Measurements from ENCODE around the gene PDE9A.
A peak's percentile ranks its signal among the peaks of the same experiment; 100 is the strongest.
"Not testable (repeated sequence)": the region's sequence is repeated elsewhere in the genome, so short reads cannot be mapped to it uniquely, and the experiment has no call there.

The PDE9A gene

DNA sequence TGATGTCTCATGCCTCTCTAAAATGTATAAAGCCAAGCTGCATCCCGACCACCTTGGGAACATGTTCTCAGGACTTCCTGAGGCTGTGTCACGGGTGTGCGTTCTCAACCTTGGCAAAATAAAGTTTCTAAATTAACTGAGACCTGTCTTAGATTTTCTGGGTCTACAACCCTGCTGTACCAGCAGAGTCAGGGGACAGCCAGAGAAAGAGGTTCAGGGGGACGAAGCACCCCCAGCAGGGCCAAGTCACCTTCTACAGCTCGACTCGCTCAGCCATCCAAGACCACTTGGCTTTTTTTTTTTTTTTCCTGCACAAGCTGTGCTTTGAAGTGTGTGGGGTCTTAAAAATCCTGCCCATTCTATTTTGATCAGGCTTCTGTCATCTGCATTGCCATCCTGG, 28.5 kb upstream of the PDE9A start:
- DNase-seq, result no peak

- no peak for DNase-seq
Observed at GRCh38 chr21:42626171-42626570, 27.2 kb upstream of the PDE9A start.

GRCh38 chr21:42627527-42628289, 25.7 kb upstream of the PDE9A start:
- DNase-seq, result no peak

DNA sequence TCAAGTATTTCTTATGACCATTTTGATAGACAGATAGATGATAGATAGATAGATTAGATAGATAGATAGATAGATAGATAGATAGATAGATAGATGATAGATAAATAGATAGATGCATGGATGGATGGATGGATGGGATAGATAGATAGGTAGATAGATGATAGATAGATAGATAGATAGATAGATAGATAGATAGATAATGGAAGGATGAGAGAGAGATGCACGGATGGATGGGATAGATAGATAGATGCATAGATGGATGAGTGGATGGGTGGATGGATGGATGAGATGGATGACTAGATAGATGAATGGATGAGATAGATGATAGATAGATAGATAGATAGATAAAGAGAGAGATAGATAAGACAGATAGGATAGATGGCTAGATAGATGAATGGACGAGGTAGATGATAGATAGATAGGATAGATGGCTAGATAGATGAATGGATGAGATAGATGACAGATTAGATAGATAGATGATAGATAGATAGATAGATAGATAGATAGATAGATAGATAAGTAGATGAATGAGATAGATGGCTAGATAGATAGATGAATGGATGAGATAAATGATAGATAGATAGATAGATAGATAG, 24.9 kb upstream of the PDE9A start:
- DNase-seq, result not testable (repeated sequence)

DNA sequence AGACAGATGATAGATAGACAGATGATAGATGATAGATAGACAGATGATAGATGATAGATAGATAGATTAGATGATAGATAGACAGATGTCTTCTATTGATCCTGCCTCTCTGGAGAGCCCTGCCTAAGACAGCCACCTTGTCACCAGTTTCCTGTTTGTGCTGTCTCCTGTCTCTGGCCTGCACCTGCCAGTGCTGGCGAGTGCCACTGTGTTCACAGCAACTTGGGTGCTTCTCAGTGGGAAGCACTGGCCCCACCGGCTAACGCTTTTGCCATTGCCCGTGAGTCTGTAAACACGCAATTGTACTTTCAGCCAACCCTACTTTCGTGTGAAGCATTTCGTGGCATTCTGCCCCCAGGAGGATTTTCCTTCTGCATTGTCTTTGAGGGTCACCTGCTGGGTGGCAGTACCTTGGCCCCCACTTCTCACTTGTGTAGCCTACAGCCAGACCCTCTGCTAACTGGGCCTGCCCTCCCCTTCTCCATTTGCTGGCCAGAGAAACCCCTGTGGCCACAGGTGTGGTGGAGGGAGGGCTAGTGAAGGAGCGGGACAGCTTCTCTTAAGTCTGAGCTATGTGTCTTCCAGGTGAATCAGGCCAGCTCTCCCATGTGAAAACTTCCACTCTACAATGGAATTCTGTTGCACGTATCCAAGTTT, 23.4 kb upstream of the PDE9A start:
- DNase-seq, result no peak

GRCh38 chr21:42630626-42631025, 22.8 kb upstream of the PDE9A start:
- DNase-seq, result no peak

DNA sequence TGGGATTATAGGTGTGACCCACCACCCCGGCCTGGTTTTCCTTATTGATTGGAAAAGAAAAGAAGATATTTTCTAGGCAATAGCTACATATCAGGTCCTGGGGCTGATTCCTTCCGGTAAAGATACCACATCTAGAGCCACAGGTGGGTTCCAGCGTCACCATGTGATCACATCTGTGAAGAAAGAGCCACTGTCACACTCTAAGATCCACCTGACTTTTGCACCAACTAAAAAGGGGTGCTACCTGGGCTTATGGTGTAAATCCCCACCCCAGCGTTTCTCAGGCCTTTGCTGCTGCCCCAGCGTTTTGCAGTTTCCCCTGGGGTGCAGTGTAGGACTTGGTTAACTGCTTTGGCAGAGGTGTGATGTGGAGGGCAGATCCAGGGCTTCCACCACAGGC, 22.3 kb upstream of the PDE9A start:
- no peak for DNase-seq

- DNase-seq, result no peak
Observed at GRCh38 chr21:42632336-42632751, 21.1 kb upstream of the PDE9A start.

DNA sequence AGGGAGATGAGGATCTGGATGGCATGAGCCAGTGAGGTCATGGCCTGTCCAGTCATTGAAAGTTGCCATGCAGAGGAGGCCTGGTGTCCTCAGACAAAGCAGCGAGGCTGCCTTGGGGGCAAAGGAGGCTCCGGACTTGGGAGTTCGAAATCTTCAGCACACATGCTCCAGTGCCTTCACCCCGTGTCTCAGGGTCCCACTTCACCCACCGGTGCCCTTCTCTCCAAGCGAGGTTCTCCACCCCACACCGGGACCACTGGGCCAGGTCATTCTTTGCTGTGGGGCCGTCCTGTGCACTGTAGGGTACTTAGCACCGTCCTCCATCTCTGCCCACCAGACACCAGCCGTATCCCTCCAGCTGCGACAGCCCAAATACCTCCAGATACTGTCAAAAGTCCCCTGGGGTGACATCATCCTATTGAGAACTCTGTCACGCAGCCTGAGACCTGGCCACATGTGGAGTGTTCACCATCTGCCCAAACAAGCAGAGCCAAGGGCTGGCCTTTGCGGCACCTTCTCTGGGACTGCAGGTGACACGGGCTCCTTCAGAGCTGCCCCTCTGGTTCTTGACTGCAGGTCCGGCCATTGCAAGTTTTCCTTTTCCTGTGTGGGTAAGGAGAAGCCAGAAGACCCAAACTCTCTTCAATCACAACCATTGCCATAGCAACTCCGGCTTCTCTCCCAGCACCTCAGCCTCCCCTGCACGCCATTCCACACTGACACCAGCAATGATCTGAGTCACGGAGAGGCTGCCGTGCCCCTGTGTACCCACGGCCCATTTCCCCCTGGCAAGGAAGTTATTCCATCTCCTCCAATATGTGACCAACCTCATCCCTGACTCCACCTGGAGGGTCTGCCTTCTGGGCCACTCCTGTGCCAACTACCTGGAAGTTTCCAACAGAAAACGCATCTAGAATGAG, 20.4 kb upstream of the PDE9A start:
- DNase-seq, result no peak

- no peak for DNase-seq
Observed at GRCh38 chr21:42633858-42634257, 19.6 kb upstream of the PDE9A start.

DNA sequence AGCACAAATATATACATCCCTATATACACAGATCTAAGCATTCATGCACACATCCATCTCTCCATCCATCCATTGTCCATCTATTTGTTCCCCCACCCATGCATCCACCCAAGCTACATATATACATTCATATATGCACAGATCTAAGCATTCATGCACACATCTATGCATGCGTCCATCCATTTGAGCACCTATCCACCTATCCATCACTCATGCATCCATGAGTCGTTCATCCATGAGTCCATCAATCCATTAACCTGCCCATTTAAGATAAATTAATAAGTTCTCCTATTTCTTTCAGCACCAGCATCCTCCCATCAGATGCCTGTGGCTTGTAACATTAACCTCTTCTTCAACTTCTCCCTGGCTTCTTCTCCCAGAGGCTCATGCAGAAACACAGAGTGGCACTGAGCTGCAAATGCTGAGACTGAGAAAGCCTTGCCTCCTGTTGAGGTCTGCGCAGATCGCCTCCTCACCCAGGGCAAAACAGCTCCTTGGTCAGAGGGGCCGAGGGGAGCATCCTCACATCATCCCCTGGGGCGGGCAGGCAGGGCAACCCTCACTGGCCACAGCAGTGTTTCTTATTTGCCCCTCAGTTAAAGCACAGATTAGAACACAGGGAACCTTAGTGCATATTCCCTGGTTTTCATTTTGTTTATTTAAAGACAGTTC, 17.4 kb upstream of the PDE9A start:
- DNase-seq, result no peak

DNA sequence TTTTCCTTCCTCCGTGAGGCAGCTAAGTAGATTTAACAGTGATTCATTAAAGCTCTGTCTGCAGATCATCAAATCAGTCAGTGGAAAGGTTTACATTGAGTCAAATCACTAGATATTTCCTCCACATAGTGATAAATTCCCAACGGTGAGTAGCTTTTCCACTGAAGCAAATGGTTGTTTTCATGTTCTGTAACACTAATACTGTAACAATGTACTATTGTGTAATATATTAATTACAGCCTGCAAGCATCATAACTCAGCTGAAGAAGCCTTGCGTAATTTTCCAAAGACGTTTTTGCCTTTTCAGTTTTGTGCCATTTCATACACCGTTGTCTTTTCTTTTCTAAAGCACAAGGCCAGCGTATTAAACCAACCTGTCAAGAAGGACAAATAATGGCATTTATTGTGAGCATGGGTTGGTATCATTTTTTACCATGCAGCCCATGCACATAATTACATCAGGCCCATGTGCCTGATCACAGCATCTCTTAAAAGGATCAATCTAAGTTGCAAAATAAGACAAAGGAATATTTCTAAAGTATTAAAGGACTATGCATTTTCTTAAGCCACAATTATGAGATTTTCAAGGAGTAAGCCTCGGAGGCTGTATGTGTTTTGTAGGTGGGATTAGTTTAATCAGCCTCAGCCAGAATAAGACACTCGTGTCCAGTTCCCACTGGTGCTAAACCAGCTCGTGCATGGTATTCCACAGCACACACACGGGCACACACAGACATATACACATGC, 16.7 kb upstream of the PDE9A start:
- DNase-seq, result no peak

GRCh38 chr21:42637267-42638041, 16.0 kb upstream of the PDE9A start:
- DNase-seq, result no peak

- no peak for DNase-seq
Observed at GRCh38 chr21:42638266-42638863, 15.1 kb upstream of the PDE9A start.

GRCh38 chr21:42639646-42640152, 13.7 kb upstream of the PDE9A start:
- no peak for DNase-seq

DNA sequence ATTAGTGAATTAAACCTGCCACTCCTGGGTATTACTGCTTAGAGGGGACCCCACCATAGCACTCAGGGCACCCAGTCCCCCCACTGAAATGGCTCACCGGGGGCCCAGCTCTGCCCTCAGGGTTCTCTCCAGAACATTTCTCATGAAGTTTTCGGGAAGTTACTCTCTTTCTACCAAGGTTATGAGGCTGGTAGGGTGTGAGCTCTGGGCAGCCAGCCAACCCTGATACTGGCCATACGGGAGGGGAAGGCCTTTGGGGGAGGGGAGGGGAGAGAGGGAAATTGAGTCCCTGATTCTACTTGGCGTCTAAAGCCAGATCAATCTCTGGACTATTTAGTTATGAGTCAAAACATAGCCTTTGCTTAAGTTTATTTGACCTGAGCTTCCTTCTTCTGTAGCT, 12.9 kb upstream of the PDE9A start:
- no peak for DNase-seq

DNA sequence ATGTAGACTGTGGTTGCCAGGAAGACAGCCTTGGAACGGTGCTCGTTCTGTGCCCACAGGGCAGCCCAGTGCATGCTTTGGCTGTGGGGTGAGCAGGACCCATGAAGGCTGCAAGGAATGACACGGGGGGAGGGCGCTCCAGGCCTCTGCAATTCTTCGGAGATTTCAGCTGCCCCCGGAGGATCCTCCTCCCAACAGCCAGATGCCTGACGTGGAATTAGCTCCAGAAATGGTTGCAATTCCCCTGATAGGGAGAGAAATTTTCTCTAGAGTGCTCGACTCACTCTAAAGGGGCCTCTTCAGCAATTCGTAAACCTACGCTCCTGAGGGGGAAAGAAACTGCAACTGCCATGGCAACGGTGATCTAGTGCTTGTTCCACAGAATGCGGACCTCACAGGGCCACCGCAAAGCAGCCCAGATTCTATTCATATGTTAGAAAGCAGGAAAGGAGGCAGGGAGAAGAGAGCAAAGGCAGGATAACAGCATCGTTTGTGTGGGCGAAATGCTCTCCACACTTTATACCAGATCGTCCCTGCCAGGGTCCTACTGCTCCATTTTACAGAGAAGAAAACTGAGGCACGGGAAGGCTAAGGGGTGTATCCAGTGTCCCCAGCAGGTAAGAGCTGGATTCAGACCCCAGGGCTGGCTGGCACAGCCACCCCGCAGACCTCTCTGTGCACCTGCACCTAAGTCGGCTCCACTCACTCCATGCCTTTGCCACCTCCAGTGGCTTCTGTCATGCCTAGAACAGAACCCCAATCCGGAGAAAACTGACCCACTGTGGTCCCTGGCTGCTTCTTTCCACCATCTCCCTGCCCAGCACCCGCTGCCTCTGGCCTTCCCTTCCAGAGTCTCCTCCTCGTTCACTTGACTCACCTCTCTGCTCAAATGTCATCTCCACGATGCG, 11.9 kb upstream of the PDE9A start:
- peak; percentile 49 for DNase-seq

GRCh38 chr21:42642219-42642745, 11.1 kb upstream of the PDE9A start:
- no peak for DNase-seq

Measured in right hindlimb (tissue), 1 donor.